ENCODE results near the gene CD48. TPM values are rescaled to one million over a fixed set of nuclear protein-coding genes. Genes with fewer than 3 reads are reported as not detected.
A peak's percentile ranks its signal among the peaks of the same experiment; 100 is the strongest.
"Not testable (repeated sequence)": the region's sequence is repeated elsewhere in the genome, so short reads cannot be mapped to it uniquely, and the experiment has no call there.

Gene CD48
- total and polyA plus RNA-seq, 7 donors, result 2.9 to 112 (median 4.5) TPM

GRCh38 chr1:160717306-160717705 lies 5.7 kb upstream of the CD48 start:
- no peaks in the 10 kb centered on the region for H3K36me3 ChIP-seq
- no peaks in the 10 kb centered on the region for H3K9me3 ChIP-seq
- H3K4me3 ChIP-seq, result no peak overlapping the region
- DNase-seq, result no peak
- no peaks in the 10 kb centered on the region for H3K4me1 ChIP-seq
- no peak overlapping the region for H3K27ac ChIP-seq
- intact Hi-C loops (cut with DNase I), result no loop called here
- no peak for TF ChIP-seq CTCF (IDR thresholded peaks at IDR 0.05)
- TF ChIP-seq POLR2A (IDR thresholded peaks at IDR 0.05), result no peak
- no peak for TF ChIP-seq POLR2AphosphoS5 (IDR thresholded peaks at IDR 0.05)
- no peak for TF ChIP-seq EP300 (IDR thresholded peaks at IDR 0.05)
- no peaks in the 10 kb centered on the region for H3K27me3 ChIP-seq
- WGBS, 2 donors, result 82 to 86% methylated on average over 5 of the region's 5 CpGs

DNA sequence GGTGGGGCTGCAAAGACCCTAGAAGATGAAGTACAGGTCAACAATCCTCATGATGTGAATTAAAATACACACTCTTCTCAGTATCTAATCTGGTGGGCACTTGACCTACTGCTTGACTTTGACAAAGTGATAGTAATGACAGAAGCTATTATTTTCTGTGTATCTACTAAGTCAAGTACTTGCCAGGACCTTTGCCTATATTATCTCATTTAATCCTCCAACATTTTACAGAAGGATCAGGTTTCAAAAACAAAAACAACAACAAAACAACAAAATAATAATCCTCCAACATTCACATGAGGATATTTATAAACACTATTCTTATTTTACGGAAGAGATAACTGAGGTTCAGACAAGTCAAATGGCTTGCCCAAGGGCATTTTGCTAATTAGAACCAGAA lies 4.4 kb upstream of the CD48 start:
- H3K36me3 ChIP-seq, result no peaks in the 10 kb centered on the region
- H3K4me1 ChIP-seq, result no peaks in the 10 kb centered on the region
- no peaks in the 10 kb centered on the region for H3K9me3 ChIP-seq
- DNase-seq, result no peak
- TF ChIP-seq CTCF (IDR thresholded peaks at IDR 0.05) (no peak), POLR2A (IDR thresholded peaks at IDR 0.05) (no peak), EP300 (IDR thresholded peaks at IDR 0.05) (no peak)
- H3K27ac ChIP-seq, result no peak overlapping the region
- WGBS, 2 donors, result 99 to 100% methylated on average over 1 of the region's 1 CpG
- intact Hi-C loops (cut with DNase I), result no loop called here
- no peak overlapping the region for H3K4me3 ChIP-seq
- no peaks in the 10 kb centered on the region for H3K27me3 ChIP-seq

DNA sequence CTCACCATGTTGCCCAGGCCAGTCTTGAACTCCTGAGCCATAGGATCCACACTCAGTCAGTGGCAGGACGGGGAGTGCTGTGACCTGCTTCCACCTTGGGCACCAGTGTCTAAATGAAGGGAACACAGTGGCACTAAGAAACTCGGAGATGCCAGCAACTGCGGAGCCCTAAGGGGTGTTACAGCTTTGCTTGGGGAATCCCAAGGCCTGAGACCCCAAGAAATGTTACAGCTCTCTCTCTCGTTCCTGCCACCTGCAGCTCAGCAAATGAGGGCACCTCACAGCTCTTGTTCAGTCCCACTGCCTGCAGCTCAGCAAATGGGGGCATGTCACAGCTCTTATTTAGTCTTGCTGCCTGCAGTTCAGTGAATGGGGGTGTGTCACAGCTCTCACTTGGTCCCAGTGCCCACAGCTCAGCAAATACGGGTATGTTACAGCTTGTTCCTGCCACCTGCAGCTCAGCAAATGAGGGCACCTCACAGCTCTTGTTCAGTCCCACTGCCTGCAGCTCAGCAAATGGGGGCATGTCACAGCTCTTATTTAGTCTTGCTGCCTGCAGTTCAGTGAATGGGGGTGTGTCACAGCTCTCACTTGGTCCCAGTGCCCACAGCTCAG lies 2.5 kb upstream of the CD48 start:
- WGBS, 2 donors, result 73 to 76% methylated on average over 5 of the region's 5 CpGs
- H3K27me3 ChIP-seq; H3K4me3 ChIP-seq; intact Hi-C loops (cut with DNase I); H3K27ac ChIP-seq; H3K9me3 ChIP-seq; H3K4me1 ChIP-seq; H3K36me3 ChIP-seq; DNase-seq: not testable (repeated sequence)

- DNase-seq, result no peak
- Histone ChIP-seq H3K9me3 (no peaks in the 10 kb centered on the region), H3K4me3 (no peak overlapping the region), H3K36me3 (no peaks in the 10 kb centered on the region), H3K27me3 (no peaks in the 10 kb centered on the region), H3K27ac (no peak overlapping the region), H3K4me1 (no peaks in the 10 kb centered on the region)
- WGBS, 2 donors, result 46 to 62% methylated on average over 1 of the region's 1 CpG
- TF ChIP-seq EP300 (IDR thresholded peaks at IDR 0.05), result no peak
- TF ChIP-seq CTCF (IDR thresholded peaks at IDR 0.05), result no peak
- TF ChIP-seq POLR2AphosphoS5 (IDR thresholded peaks at IDR 0.05), result no peak
- TF ChIP-seq POLR2A (IDR thresholded peaks at IDR 0.05), result no peak
- intact Hi-C loops (cut with DNase I), result no loop called here
Observed at GRCh38 chr1:160713161-160713560, 1.5 kb upstream of the CD48 start.

DNA sequence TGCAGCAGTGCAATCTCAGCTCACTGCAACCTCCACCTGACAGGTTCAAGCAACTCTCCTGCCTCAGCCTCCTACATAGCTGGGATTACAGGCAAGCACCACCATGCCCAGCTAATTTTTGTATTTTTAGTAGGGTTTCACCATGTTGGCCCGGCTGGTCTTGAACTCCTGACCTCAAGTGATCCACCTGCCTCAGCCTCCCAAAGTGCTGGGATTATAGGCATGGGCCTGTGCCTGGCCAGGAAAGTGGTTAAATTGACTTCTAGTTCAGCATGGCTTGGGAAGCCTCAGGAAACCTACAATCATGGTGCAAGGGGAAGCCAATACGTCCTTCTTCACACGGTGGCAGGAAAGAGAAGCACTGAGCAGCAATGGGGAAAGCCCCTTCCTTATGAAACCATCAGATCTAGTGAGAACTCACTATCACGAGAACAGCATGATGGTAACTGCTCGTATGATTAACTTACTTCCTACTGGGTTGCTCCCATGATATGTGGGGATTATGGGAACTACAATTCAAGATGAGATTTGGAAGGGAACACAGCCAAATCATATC lies 981 bp upstream of the CD48 start:
- intact Hi-C loops (cut with DNase I); H3K36me3 ChIP-seq; H3K27ac ChIP-seq; H3K4me3 ChIP-seq; H3K4me1 ChIP-seq; DNase-seq; H3K9me3 ChIP-seq; H3K27me3 ChIP-seq: not testable (repeated sequence)
- TF ChIP-seq POLR2AphosphoS5 (IDR thresholded peaks at IDR 0.05), result peak in 1 of 4 donors; percentile 16
- 42 to 81% methylated on average over 5 of the region's 5 CpGs for WGBS, 2 donors

DNA sequence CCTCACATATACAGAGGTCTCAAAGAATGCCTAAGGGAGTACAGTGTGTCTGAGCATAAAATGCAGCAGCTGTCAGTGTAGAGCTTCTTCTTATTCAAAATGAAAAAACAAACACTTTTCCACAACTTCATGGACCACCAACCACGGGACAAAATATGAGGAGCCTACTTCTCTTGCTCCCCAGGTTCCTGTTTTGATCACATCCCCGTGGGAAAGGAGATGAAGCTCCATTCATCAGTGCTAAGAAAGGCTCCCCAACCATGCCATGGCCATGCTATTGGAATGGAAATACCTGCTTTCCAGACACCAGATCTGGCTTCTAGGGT lies 383 bp downstream of the CD48 start:
- H3K36me3 ChIP-seq, result no peaks in the 10 kb centered on the region
- no peaks in the 10 kb centered on the region for H3K4me1 ChIP-seq
- 45 to 74% methylated on average over 2 of the region's 2 CpGs for whole genome bisulfite sequencing, 2 donors
- no peak overlapping the region for H3K27ac ChIP-seq
- intact Hi-C loops (cut with DNase I), result no loop called here
- TF ChIP-seq EP300 (IDR thresholded peaks at IDR 0.05), result no peak
- H3K4me3 ChIP-seq, result peak overlapping the region in 1 of 4 donors; percentile 0
- no peaks in the 10 kb centered on the region for H3K27me3 ChIP-seq
- no peak for DNase-seq
- no peaks in the 10 kb centered on the region for H3K9me3 ChIP-seq
